Endodermal cell (in vitro differentiated cells): ENCODE measurements around the gene FEN1. TPM values are rescaled to one million over a fixed set of nuclear protein-coding genes. Genes with fewer than 3 reads are reported as not detected.
A peak's percentile ranks its signal among the peaks of the same experiment; 100 is the strongest.

Experiments
- DNase-seq: peaks from one replicate; pipeline ENCODE4 v3.0.0-alpha.2; 2017
- H3K27ac ChIP-seq: 2 replicates; pipeline ENCODE4 v1.5.1; 2013; ENCODE audit warnings: mild to moderate bottlenecking, low read depth, low read length, moderate library complexity
- H3K27me3 ChIP-seq: 2 replicates; pipeline ENCODE4 v1.6.1; 2013; ENCODE audit warnings: mild to moderate bottlenecking, low read length, moderate library complexity; ENCODE audit not compliant: insufficient read depth, control insufficient read depth, poor library complexity, severe bottlenecking
- H3K36me3 ChIP-seq: 2 replicates; pipeline ENCODE4 v1.7.0; 2013; ENCODE audit warnings: mild to moderate bottlenecking, low read length, moderate library complexity; ENCODE audit not compliant: control insufficient read depth, insufficient read depth
- H3K4me1 ChIP-seq: one replicate; pipeline ENCODE4 v1.7.0; 2013; ENCODE audit warnings: low read length; ENCODE audit not compliant: control insufficient read depth, insufficient read depth
- H3K4me3 ChIP-seq: 2 replicates; pipeline ENCODE4 v1.5.1; 2013; ENCODE audit warnings: mild to moderate bottlenecking, low read length, moderate library complexity
- H3K9ac ChIP-seq: 2 replicates; pipeline ENCODE4 v1.6.1; 2013; ENCODE audit warnings: mild to moderate bottlenecking, low read length, moderate library complexity; ENCODE audit not compliant: poor library complexity, severe bottlenecking; ENCODE audit errors: extremely low read depth
- H3K9me3 ChIP-seq: 2 replicates; pipeline ENCODE4 v1.6.1; 2013; ENCODE audit warnings: mild to moderate bottlenecking, low read length, moderate library complexity; ENCODE audit not compliant: control insufficient read depth
- H3K27ac Mint-ChIP-seq: 2 replicates; pipeline ENCODE4 v1.8.0; 2020; ENCODE audit warnings: mixed read lengths
- H3K27me3 Mint-ChIP-seq: 2 replicates; pipeline ENCODE4 v1.8.0; 2021; ENCODE audit warnings: mild to moderate bottlenecking, mixed read lengths; ENCODE audit not compliant: insufficient read depth
- H3K36me3 Mint-ChIP-seq: 2 replicates; pipeline ENCODE4 v1.8.0; 2020; ENCODE audit warnings: low read depth, mixed read lengths
- H3K4me1 Mint-ChIP-seq: 2 replicates; pipeline ENCODE4 v1.8.0; 2020; ENCODE audit warnings: mixed read lengths
- H3K4me3 Mint-ChIP-seq: 2 replicates; pipeline ENCODE4 v1.8.0; 2020; ENCODE audit warnings: mild to moderate bottlenecking, moderate library complexity, mixed read lengths
- H3K9me3 Mint-ChIP-seq: 2 replicates; pipeline ENCODE4 v1.8.0; 2020; ENCODE audit warnings: mild to moderate bottlenecking, mixed read lengths
- CTCF ChIP-seq: fragments of 200-600 bp; sonication (generic); conservative IDR thresholded peaks from 2 replicates; pipeline ENCODE4 v1.5.0; 2021; ENCODE audit warnings: antibody characterized with exemption, mild to moderate bottlenecking
- WGBS, 2 experiments: methylation state at CpG; one replicate each; pipeline versions ENCODE4 v1.1.5 to v1.1.7; 2013; ENCODE audit warnings: missing lambda C conversion rate in 2 of 2, mixed read lengths in 1 of 2; ENCODE audit not compliant: insufficient coverage in 1 of 2, insufficient read length in 1 of 2; 5-methylcytosine and 5-hydroxymethylcytosine counted together
- total RNA-seq, 2 donors: library from RNA; stranded (reverse); fragmentation: NEBNext Ultra II Directional in 1 of 2; extraction: Animal tissue kit (Norgen Biotek cat#: 25700) in 1 of 2; gene quantifications; 2 replicates in 1 of 2; 3 replicates in 1 of 2; pipeline ENCODE4 v1.2.1, GENCODE V29; 2021

FEN1 gene
- total RNA-seq, 2 donors from 2014 or later, result 66.7 to 81.8 TPM

GRCh38 chr11:61754534-61755482, 37.9 kb upstream of the FEN1 start:
- Mint-ChIP-seq H3K27me3 (peaks cover 27% of the 10 kb centered on the region), H3K9me3 (no peaks in the 10 kb centered on the region), H3K36me3 (no peaks in the 10 kb centered on the region), H3K27ac (peak overlapping the region; percentile 85), H3K4me3 (peak overlapping the region; percentile 70), H3K4me1 (peaks cover 35% of the 10 kb centered on the region)
- H3K9ac ChIP-seq, result peak overlapping the region; percentile 34
- H3K27me3 ChIP-seq, result no peaks in the 10 kb centered on the region
- H3K4me1 ChIP-seq, result peaks cover 42% of the 10 kb centered on the region
- no peaks in the 10 kb centered on the region for H3K9me3 ChIP-seq
- peak overlapping the region; percentile 84 for H3K4me3 ChIP-seq
- H3K27ac ChIP-seq, result no peak overlapping the region
- no peaks in the 10 kb centered on the region for H3K36me3 ChIP-seq
- TF ChIP-seq CTCF, result no peak
- peak; percentile 76 for DNase-seq
- 80 to 89% methylated on average over 13 to 31 of the region's 31 CpGs for WGBS, 2 experiments

DNA sequence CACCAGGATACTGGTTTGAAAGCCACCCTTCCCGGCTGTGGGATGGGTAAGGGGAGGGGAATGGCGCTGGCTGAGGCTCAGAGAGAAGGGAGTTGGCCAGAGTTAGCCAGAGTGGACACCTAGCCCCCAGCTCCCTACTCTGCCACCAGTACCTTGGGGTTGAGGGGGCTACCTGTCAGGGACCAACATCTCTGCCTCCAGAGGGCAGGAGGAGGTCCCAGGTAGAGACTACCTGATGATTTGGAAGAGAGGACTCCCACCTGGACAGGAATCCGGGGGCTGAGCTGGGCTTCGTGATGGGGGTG, 36.6 kb upstream of the FEN1 start:
- Mint-ChIP-seq H3K4me1 (peaks cover 35% of the 10 kb centered on the region), H3K9me3 (no peaks in the 10 kb centered on the region), H3K27me3 (peaks cover 24% of the 10 kb centered on the region), H3K36me3 (no peaks in the 10 kb centered on the region), H3K4me3 (no peak overlapping the region), H3K27ac (peak overlapping the region; percentile 71)
- Histone ChIP-seq H3K36me3 (no peaks in the 10 kb centered on the region), H3K27me3 (no peaks in the 10 kb centered on the region), H3K27ac (no peak overlapping the region), H3K4me3 (no peak overlapping the region), H3K4me1 (peaks cover 37% of the 10 kb centered on the region), H3K9ac (no peak overlapping the region), H3K9me3 (no peaks in the 10 kb centered on the region)
- TF ChIP-seq CTCF, result no peak
- WGBS, 2 experiments, result 60 to 84% methylated on average over 1 to 4 of the region's 4 CpGs
- no peak for DNase-seq

- H3K27me3 ChIP-seq, result no peaks in the 10 kb centered on the region
- Mint-ChIP-seq H3K4me1 (peaks cover 37% of the 10 kb centered on the region), H3K9me3 (no peaks in the 10 kb centered on the region), H3K36me3 (no peaks in the 10 kb centered on the region), H3K27ac (peak overlapping the region; percentile 71), H3K4me3 (no peak overlapping the region), H3K27me3 (peaks cover 19% of the 10 kb centered on the region)
- H3K9me3 ChIP-seq, result no peaks in the 10 kb centered on the region
- H3K27ac ChIP-seq, result no peak overlapping the region
- no peak overlapping the region for H3K9ac ChIP-seq
- H3K4me3 ChIP-seq, result no peak overlapping the region
- H3K36me3 ChIP-seq, result no peaks in the 10 kb centered on the region
- no peak for TF ChIP-seq CTCF
- 74 to 83% methylated on average over 7 to 9 of the region's 9 CpGs for WGBS, 2 experiments
- DNase-seq, result no peak
- peaks cover 37% of the 10 kb centered on the region for H3K4me1 ChIP-seq
Measured at GRCh38 chr11:61756452-61757212, 36.1 kb upstream of the FEN1 start.
